Immature natural killer cell (primary cell): ENCODE data around the gene MRAP2. TPM values are rescaled to one million over a fixed set of nuclear protein-coding genes. Genes with fewer than 3 reads are reported as not detected.

Experiments used
- DNase-seq, 3 donors: peaks; one replicate each; pipeline ENCODE4 v3.0.0; 2022; ENCODE audit warnings: mixed read lengths in 1 of 3
- H3K27ac Mint-ChIP-seq, 6 donors: one replicate each; pipeline ENCODE4 v1.8.0; 2020; ENCODE audit warnings: mixed read lengths in 6 of 6, mild to moderate bottlenecking in 5 of 6, inconsistent platforms in 4 of 6, moderate library complexity in 3 of 6
- H3K27me3 Mint-ChIP-seq, 3 donors: one replicate each; pipeline ENCODE4 v1.8.0; 2020 to 2021; ENCODE audit warnings: low read depth in 3 of 3, mild to moderate bottlenecking in 3 of 3, mixed read lengths in 3 of 3, moderate library complexity in 3 of 3, inconsistent platforms in 1 of 3
- H3K36me3 Mint-ChIP-seq, 3 donors: one replicate each; pipeline ENCODE4 v1.8.0; 2020; ENCODE audit warnings: mixed read lengths in 3 of 3, inconsistent platforms in 2 of 3, mild to moderate bottlenecking in 2 of 3
- H3K4me1 Mint-ChIP-seq, 2 donors: one replicate each; pipeline ENCODE4 v1.8.0; 2020; ENCODE audit warnings: inconsistent platforms in 2 of 2, mild to moderate bottlenecking in 2 of 2, mixed read lengths in 2 of 2, moderate library complexity in 1 of 2
- H3K4me3 Mint-ChIP-seq, 5 donors: one replicate each; pipeline ENCODE4 v1.8.0; 2020; ENCODE audit warnings: mild to moderate bottlenecking in 5 of 5, mixed read lengths in 5 of 5, inconsistent platforms in 3 of 5, moderate library complexity in 3 of 5
- H3K9me3 Mint-ChIP-seq, 6 donors: one replicate each; pipeline ENCODE4 v1.8.0; 2020; ENCODE audit warnings: mild to moderate bottlenecking in 6 of 6, mixed read lengths in 6 of 6, inconsistent platforms in 4 of 6, moderate library complexity in 3 of 6
- polyA plus RNA-seq, 3 donors: library from polyadenylated mRNA; unstranded; fragments of 300-500 nt; fragmentation: Illumina TruSeq; gene quantifications; one replicate each; pipeline ENCODE4 v1.2.3, GENCODE V29; 2021

Gene MRAP2
- not detected for polyA plus RNA-seq

GRCh38 chr6:84033523-84034451, at the start of gene MRAP2:
Gene MRAP2, plus strand, starts transcription at chr6:84033772. Its CDS starts 21,547 bp downstream, at chr6:84055319.
- Mint-ChIP-seq H3K36me3 (no peaks in the 10 kb centered on the region), H3K4me3 (peak within 1 kb of the TSS in 1 of 5 donors; percentile 52), H3K9me3 (peaks cover 0 to 18% (median 4%) of the 10 kb centered on the region in 6 donors), H3K27ac (no peak within 1 kb of the TSS), H3K27me3 (peaks cover 0 to 10% (median 7%) of the 10 kb centered on the region in 3 donors), H3K4me1 (no peaks in the 10 kb centered on the region)
- no peak for DNase-seq

- no peak overlapping the region for H3K27ac Mint-ChIP-seq
- peaks cover 0 to 7% (median 3%) of the 10 kb centered on the region in 3 donors for H3K27me3 Mint-ChIP-seq
- DNase-seq: no peak
- H3K4me1 Mint-ChIP-seq: no peaks in the 10 kb centered on the region
- no peak overlapping the region for H3K4me3 Mint-ChIP-seq
- H3K9me3 Mint-ChIP-seq: peaks cover 0 to 2% (median 0%) of the 10 kb centered on the region in 6 donors
- peaks cover 24 to 35% (median 31%) of the 10 kb centered on the region in 3 donors for H3K36me3 Mint-ChIP-seq
Observed at GRCh38 chr6:83984411-83984810, 49.2 kb upstream of the MRAP2 start.

- peaks cover 24 to 31% (median 31%) of the 10 kb centered on the region in 3 donors for H3K36me3 Mint-ChIP-seq
- H3K4me1 Mint-ChIP-seq: no peaks in the 10 kb centered on the region
- peaks cover 0 to 7% (median 3%) of the 10 kb centered on the region in 3 donors for H3K27me3 Mint-ChIP-seq
- H3K27ac Mint-ChIP-seq: no peak overlapping the region
- peaks cover 0 to 2% (median 0%) of the 10 kb centered on the region in 6 donors for H3K9me3 Mint-ChIP-seq
- DNase-seq: no peak
- H3K4me3 Mint-ChIP-seq: no peak overlapping the region
Observed at GRCh38 chr6:83985308-83985713, 48.3 kb upstream of the MRAP2 start.

GRCh38 chr6:83985715-83986114, 47.9 kb upstream of the MRAP2 start:
- peaks cover 24 to 31% (median 31%) of the 10 kb centered on the region in 3 donors for H3K36me3 Mint-ChIP-seq
- peaks cover 0 to 7% (median 3%) of the 10 kb centered on the region in 3 donors for H3K27me3 Mint-ChIP-seq
- H3K9me3 Mint-ChIP-seq: peaks cover 0 to 1% (median 0%) of the 10 kb centered on the region in 6 donors
- no peak for DNase-seq
- H3K4me3 Mint-ChIP-seq: no peak overlapping the region
- no peak overlapping the region for H3K27ac Mint-ChIP-seq
- no peaks in the 10 kb centered on the region for H3K4me1 Mint-ChIP-seq

- H3K36me3 Mint-ChIP-seq: peaks cover 7 to 15% (median 8%) of the 10 kb centered on the region in 3 donors
- no peak overlapping the region for H3K27ac Mint-ChIP-seq
- DNase-seq: no peak
- H3K4me3 Mint-ChIP-seq: no peak overlapping the region
- peaks cover 4 to 8% (median 5%) of the 10 kb centered on the region in 6 donors for H3K9me3 Mint-ChIP-seq
- H3K27me3 Mint-ChIP-seq: peaks cover 6 to 12% (median 6%) of the 10 kb centered on the region in 3 donors
- H3K4me1 Mint-ChIP-seq: no peaks in the 10 kb centered on the region
Observed at GRCh38 chr6:83998021-83998584, 35.5 kb upstream of the MRAP2 start.

- peaks cover 5 to 10% (median 5%) of the 10 kb centered on the region in 3 donors for H3K27me3 Mint-ChIP-seq
- H3K4me1 Mint-ChIP-seq: no peaks in the 10 kb centered on the region
- no peaks in the 10 kb centered on the region for H3K36me3 Mint-ChIP-seq
- H3K27ac Mint-ChIP-seq: no peak overlapping the region
- no peak for DNase-seq
- H3K9me3 Mint-ChIP-seq: peaks cover 0 to 5% (median 4%) of the 10 kb centered on the region in 6 donors
- H3K4me3 Mint-ChIP-seq: no peak overlapping the region
Observed at GRCh38 chr6:84001119-84001518, 32.5 kb upstream of the MRAP2 start.

GRCh38 chr6:84002226-84002625, 31.3 kb upstream of the MRAP2 start:
- Mint-ChIP-seq H3K4me3 (no peak overlapping the region), H3K9me3 (peaks cover 0 to 4% (median under 1%) of the 10 kb centered on the region in 6 donors), H3K27me3 (peaks cover 2 to 10% (median 4%) of the 10 kb centered on the region in 3 donors), H3K4me1 (no peaks in the 10 kb centered on the region), H3K36me3 (no peaks in the 10 kb centered on the region), H3K27ac (no peak overlapping the region)
- no peak for DNase-seq

GRCh38 chr6:84003131-84003530, 30.4 kb upstream of the MRAP2 start:
- Mint-ChIP-seq H3K27me3 (peaks cover 2 to 10% (median 6%) of the 10 kb centered on the region in 3 donors), H3K27ac (no peak overlapping the region)

GRCh38 chr6:84003654-84004053, 29.9 kb upstream of the MRAP2 start:
- Mint-ChIP-seq H3K9me3 (peaks cover 0 to 4% (median 0%) of the 10 kb centered on the region in 6 donors), H3K4me1 (no peaks in the 10 kb centered on the region), H3K4me3 (no peak overlapping the region), H3K36me3 (no peaks in the 10 kb centered on the region), H3K27me3 (peaks cover 2 to 10% (median 6%) of the 10 kb centered on the region in 3 donors), H3K27ac (no peak overlapping the region)
- no peak for DNase-seq

More at GRCh38 chr6:84003131-84003530, 30.4 kb upstream of the MRAP2 start:
- no peak for DNase-seq
- no peaks in the 10 kb centered on the region for H3K36me3 Mint-ChIP-seq
- H3K9me3 Mint-ChIP-seq: peaks cover 0 to 4% (median 0%) of the 10 kb centered on the region in 6 donors
- no peaks in the 10 kb centered on the region for H3K4me1 Mint-ChIP-seq
- no peak overlapping the region for H3K4me3 Mint-ChIP-seq

- H3K27ac Mint-ChIP-seq: no peak overlapping the region
- peaks cover 0 to 7% (median 7%) of the 10 kb centered on the region in 3 donors for H3K27me3 Mint-ChIP-seq
- no peak for DNase-seq
- no peak overlapping the region for H3K4me3 Mint-ChIP-seq
- H3K4me1 Mint-ChIP-seq: no peaks in the 10 kb centered on the region
- H3K36me3 Mint-ChIP-seq: no peaks in the 10 kb centered on the region
- H3K9me3 Mint-ChIP-seq: peaks cover 0 to 8% (median under 1%) of the 10 kb centered on the region in 6 donors
Observed at GRCh38 chr6:84007871-84008270, 25.7 kb upstream of the MRAP2 start.

- no peaks in the 10 kb centered on the region for H3K36me3 Mint-ChIP-seq
Observed at GRCh38 chr6:84013354-84013753, 20.2 kb upstream of the MRAP2 start.

GRCh38 chr6:84013931-84014330, 19.6 kb upstream of the MRAP2 start:
- Mint-ChIP-seq H3K27ac (no peak overlapping the region), H3K9me3 (peaks cover 0 to 4% (median 0%) of the 10 kb centered on the region in 6 donors), H3K4me1 (no peaks in the 10 kb centered on the region), H3K4me3 (no peak overlapping the region), H3K27me3 (peaks cover 0 to 5% (median 2%) of the 10 kb centered on the region in 3 donors), H3K36me3 (no peaks in the 10 kb centered on the region)
- no peak for DNase-seq

More at GRCh38 chr6:84013354-84013753, 20.2 kb upstream of the MRAP2 start:
- Mint-ChIP-seq H3K4me3 (no peak overlapping the region), H3K9me3 (peaks cover 0 to 4% (median 0%) of the 10 kb centered on the region in 6 donors), H3K27ac (no peak overlapping the region), H3K4me1 (no peaks in the 10 kb centered on the region), H3K27me3 (peaks cover 0 to 5% (median 2%) of the 10 kb centered on the region in 3 donors)
- DNase-seq: no peak

GRCh38 chr6:84016029-84016428, 17.5 kb upstream of the MRAP2 start:
- Mint-ChIP-seq H3K9me3 (peaks cover 0 to 4% (median 0%) of the 10 kb centered on the region in 6 donors), H3K4me3 (no peak overlapping the region), H3K36me3 (no peaks in the 10 kb centered on the region), H3K27me3 (no peaks in the 10 kb centered on the region), H3K27ac (no peak overlapping the region), H3K4me1 (no peaks in the 10 kb centered on the region)
- no peak for DNase-seq
